ENCODE data around the gene TUFT1.

Gene TUFT1

GRCh38 chr1:151542710-151543129, 2.6 kb downstream of the TUFT1 start:
- TF ChIP-seq NFIC (IDR thresholded peaks at IDR 0.05) (peak; percentile 77), EP300 (IDR thresholded peaks at IDR 0.05; ENCODE audit: borderline replicate concordance) (peak; percentile 58; the same call in 1 of the 2 replicates), YY1 (IDR thresholded peaks at IDR 0.05; ENCODE audit: low read depth) (no peak), FOXM1 (IDR thresholded peaks at IDR 0.05; ENCODE audit: borderline replicate concordance, low read depth) (no peak), USF1 (IDR thresholded peaks at IDR 0.05) (no peak), TEAD4 (IDR thresholded peaks at IDR 0.05) (peak; percentile 52), CEBPB (IDR thresholded peaks at IDR 0.05) (peak; percentile 17; the same call in 1 of the 2 replicates), TAF1 (IDR thresholded peaks at IDR 0.05; ENCODE audit: low read depth) (no peak), CREB1 (IDR thresholded peaks at IDR 0.05; ENCODE audit: low read depth) (no peak), TCF12 (IDR thresholded peaks at IDR 0.05; ENCODE audit: low read depth) (peak; percentile 68), REST (IDR thresholded peaks at IDR 0.05; ENCODE audit: low read depth) (no peak)

- TF ChIP-seq CREB1 (IDR thresholded peaks at IDR 0.05; ENCODE audit: low read depth) (no peak), EP300 (IDR thresholded peaks at IDR 0.05; ENCODE audit: borderline replicate concordance) (no peak), EGR1 (IDR thresholded peaks at IDR 0.05) (no peak), NFIC (IDR thresholded peaks at IDR 0.05) (no peak), ZBTB7A (IDR thresholded peaks at IDR 0.05; ENCODE audit: low read depth) (no peak), MAX (IDR thresholded peaks at IDR 0.05) (no peak), TCF12 (IDR thresholded peaks at IDR 0.05; ENCODE audit: low read depth) (no peak), TAF1 (IDR thresholded peaks at IDR 0.05; ENCODE audit: low read depth) (no peak), TEAD4 (IDR thresholded peaks at IDR 0.05) (no peak), YY1 (IDR thresholded peaks at IDR 0.05; ENCODE audit: low read depth) (no peak), REST (IDR thresholded peaks at IDR 0.05; ENCODE audit: low read depth) (no peak), CEBPB (IDR thresholded peaks at IDR 0.05) (no peak), FOXM1 (IDR thresholded peaks at IDR 0.05; ENCODE audit: borderline replicate concordance, low read depth) (no peak), USF1 (IDR thresholded peaks at IDR 0.05) (no peak), RAD21 (IDR thresholded peaks at IDR 0.05; ENCODE audit: low read depth) (no peak)
Observed at GRCh38 chr1:151545542-151545941, 5.4 kb downstream of the TUFT1 start.

- no peak for TF ChIP-seq ZBTB7A (IDR thresholded peaks at IDR 0.05; ENCODE audit: low read depth)
- no peak for TF ChIP-seq TCF12 (IDR thresholded peaks at IDR 0.05; ENCODE audit: low read depth)
- TF ChIP-seq FOXM1 (IDR thresholded peaks at IDR 0.05; ENCODE audit: borderline replicate concordance, low read depth), result no peak
- TF ChIP-seq CEBPB (IDR thresholded peaks at IDR 0.05), result no peak
- TF ChIP-seq EGR1 (IDR thresholded peaks at IDR 0.05), result no peak
- no peak for TF ChIP-seq MAX (IDR thresholded peaks at IDR 0.05)
- no peak for TF ChIP-seq YY1 (IDR thresholded peaks at IDR 0.05; ENCODE audit: low read depth)
- TF ChIP-seq RAD21 (IDR thresholded peaks at IDR 0.05; ENCODE audit: low read depth), result no peak
- TF ChIP-seq CREB1 (IDR thresholded peaks at IDR 0.05; ENCODE audit: low read depth), result no peak
- TF ChIP-seq REST (IDR thresholded peaks at IDR 0.05; ENCODE audit: low read depth), result no peak
- no peak for TF ChIP-seq EP300 (IDR thresholded peaks at IDR 0.05; ENCODE audit: borderline replicate concordance)
Observed at GRCh38 chr1:151546011-151546925, 6.2 kb downstream of the TUFT1 start.

All from Ishikawa (cell line).